ENCODE measurements around the gene PXMP4. TPM values are rescaled to one million over a fixed set of nuclear protein-coding genes. Genes with fewer than 3 reads are reported as not detected.

Gene PXMP4
- total and polyA plus RNA-seq, 2 of the 4 experiments (the other 2 are of a cell fraction), result 3.6 to 7.1 TPM

DNA sequence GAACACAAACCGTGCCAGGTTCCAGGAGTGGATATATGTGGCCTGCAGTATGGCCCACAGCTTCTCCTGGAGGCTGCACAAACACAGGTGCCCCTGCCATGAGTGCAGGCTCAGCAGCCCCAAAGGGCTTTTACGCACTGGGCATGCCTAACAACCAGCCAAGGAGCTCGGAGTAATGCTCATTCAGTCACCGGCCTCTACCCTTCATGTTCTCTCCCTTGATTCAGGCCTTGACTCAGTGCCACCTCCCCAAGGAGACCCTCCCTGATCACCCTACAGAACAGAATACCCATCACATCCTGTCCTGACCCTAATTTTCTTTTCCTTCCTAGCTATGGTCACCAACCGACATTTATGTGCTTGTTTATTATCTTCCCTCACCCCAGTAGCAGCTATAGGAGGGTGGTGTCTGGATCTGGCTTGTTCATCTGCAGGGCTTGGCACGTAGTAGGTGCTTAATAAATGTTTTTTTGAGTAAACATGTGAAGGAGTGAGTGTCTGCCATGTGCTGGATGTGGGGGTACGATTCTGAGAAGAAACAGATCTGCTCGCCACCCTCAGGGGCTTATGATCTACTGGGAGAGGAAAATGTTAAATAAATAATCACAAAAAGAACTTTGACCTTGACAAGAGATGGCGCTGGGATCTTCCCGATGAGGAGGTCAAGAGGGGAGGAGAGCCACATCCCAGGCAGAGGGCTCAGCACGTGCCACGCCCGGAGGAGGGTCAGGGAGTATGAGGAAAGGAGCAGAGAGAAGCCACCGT is 9.2 kb downstream of the PXMP4 start:
- no peak overlapping the region for H3K4me3 ChIP-seq (ENCODE audit: insufficient read depth, low read depth, low read length)
- no peak overlapping the region for H3K56ac ChIP-seq (ENCODE audit: extremely low read depth, insufficient read depth, low read length)
- no peak overlapping the region for H4K5ac ChIP-seq (ENCODE audit: low read depth, low read length)
- no peak overlapping the region for H2AK5ac ChIP-seq (ENCODE audit: low read depth, low read length)
- dilution Hi-C loops (cut with HindIII; ENCODE audit: low sequenced_read_pairs, unreplicated experiment), result no loop called here
- no peak overlapping the region for H3K18ac ChIP-seq (ENCODE audit: low read depth, low read length)
- in situ Hi-C loops (cut with MboI; ENCODE audit: low sequenced_read_pairs), result no loop called here
- ChIA-PET CTCF (no interaction called here), POLR2A (ENCODE audit: unreplicated experiment) (no interaction called here)
- no peaks in the 10 kb centered on the region for H4K20me1 ChIP-seq (ENCODE audit: insufficient read depth, low read length)
- no peak overlapping the region for H2BK15ac ChIP-seq (ENCODE audit: low read depth, low read length)
- no peak for TF ChIP-seq CEBPB (IDR thresholded peaks at IDR 0.05; ENCODE audit: low read depth, low read length)
- no peak for TF ChIP-seq SMC3 (IDR thresholded peaks at IDR 0.05; ENCODE audit: low read depth, low read length)
- TF ChIP-seq NFE2L2 (IDR thresholded peaks at IDR 0.05; ENCODE audit: low read depth, low read length), result no peak
- TF ChIP-seq, protein P1, sequence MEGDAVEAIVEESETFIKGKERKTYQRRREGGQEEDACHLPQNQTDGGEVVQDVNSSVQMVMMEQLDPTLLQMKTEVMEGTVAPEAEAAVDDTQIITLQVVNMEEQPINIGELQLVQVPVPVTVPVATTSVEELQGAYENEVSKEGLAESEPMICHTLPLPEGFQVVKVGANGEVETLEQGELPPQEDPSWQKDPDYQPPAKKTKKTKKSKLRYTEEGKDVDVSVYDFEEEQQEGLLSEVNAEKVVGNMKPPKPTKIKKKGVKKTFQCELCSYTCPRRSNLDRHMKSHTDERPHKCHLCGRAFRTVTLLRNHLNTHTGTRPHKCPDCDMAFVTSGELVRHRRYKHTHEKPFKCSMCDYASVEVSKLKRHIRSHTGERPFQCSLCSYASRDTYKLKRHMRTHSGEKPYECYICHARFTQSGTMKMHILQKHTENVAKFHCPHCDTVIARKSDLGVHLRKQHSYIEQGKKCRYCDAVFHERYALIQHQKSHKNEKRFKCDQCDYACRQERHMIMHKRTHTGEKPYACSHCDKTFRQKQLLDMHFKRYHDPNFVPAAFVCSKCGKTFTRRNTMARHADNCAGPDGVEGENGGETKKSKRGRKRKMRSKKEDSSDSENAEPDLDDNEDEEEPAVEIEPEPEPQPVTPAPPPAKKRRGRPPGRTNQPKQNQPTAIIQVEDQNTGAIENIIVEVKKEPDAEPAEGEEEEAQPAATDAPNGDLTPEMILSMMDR (conservative IDR thresholded peaks at IDR 0.05; ENCODE audit: low read depth, low read length), result no peak
- no peak for TF ChIP-seq FOS (IDR thresholded peaks at IDR 0.05; ENCODE audit: low read depth, low read length)
- no peak for TF ChIP-seq MAZ (IDR thresholded peaks at IDR 0.05; ENCODE audit: borderline replicate concordance, low read depth, low read length)
- TF ChIP-seq BHLHE40 (IDR thresholded peaks at IDR 0.05; ENCODE audit: low read depth, low read length), result no peak
- TF ChIP-seq, protein P2, sequence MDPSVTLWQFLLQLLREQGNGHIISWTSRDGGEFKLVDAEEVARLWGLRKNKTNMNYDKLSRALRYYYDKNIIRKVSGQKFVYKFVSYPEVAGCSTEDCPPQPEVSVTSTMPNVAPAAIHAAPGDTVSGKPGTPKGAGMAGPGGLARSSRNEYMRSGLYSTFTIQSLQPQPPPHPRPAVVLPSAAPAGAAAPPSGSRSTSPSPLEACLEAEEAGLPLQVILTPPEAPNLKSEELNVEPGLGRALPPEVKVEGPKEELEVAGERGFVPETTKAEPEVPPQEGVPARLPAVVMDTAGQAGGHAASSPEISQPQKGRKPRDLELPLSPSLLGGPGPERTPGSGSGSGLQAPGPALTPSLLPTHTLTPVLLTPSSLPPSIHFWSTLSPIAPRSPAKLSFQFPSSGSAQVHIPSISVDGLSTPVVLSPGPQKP (IDR thresholded peaks at IDR 0.05; ENCODE audit: borderline replicate concordance, low read depth, low read length), result no peak
- TF ChIP-seq MAFK (IDR thresholded peaks at IDR 0.05; ENCODE audit: low read depth, low read length), result no peak
- no peak for TF ChIP-seq CHD1 (IDR thresholded peaks at IDR 0.05; ENCODE audit: low read depth, low read length)
- no peak for TF ChIP-seq RAD21 (IDR thresholded peaks at IDR 0.05; ENCODE audit: low read length)
- no peak for TF ChIP-seq RFX5 (IDR thresholded peaks at IDR 0.05; ENCODE audit: low read depth, low read length)
- TF ChIP-seq, protein P3, sequence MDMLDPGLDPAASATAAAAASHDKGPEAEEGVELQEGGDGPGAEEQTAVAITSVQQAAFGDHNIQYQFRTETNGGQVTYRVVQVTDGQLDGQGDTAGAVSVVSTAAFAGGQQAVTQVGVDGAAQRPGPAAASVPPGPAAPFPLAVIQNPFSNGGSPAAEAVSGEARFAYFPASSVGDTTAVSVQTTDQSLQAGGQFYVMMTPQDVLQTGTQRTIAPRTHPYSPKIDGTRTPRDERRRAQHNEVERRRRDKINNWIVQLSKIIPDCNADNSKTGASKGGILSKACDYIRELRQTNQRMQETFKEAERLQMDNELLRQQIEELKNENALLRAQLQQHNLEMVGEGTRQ (IDR thresholded peaks at IDR 0.05; ENCODE audit: low read depth, low read length), result no peak
- no peak for TF ChIP-seq RCOR1 (IDR thresholded peaks at IDR 0.05; ENCODE audit: insufficient replicate concordance, low read length)
- no peak for TF ChIP-seq POLR2A (IDR thresholded peaks at IDR 0.05; ENCODE audit: low read depth, low read length)
- no peak for TF ChIP-seq MXI1 (IDR thresholded peaks at IDR 0.05; ENCODE audit: borderline replicate concordance, low read depth, low read length)
- 0 out of 4 replicates have a peak, but pooled peaks cover 0 to 2% of the 10 kb centered on the region in 2 experiments for H3K79me1 ChIP-seq (ENCODE audit: low read depth in 1 of 2, low read length in 2 of 2)
- H3K27me3 ChIP-seq (ENCODE audit: control insufficient read depth, insufficient read depth, low read length), result no peaks in the 10 kb centered on the region
- DNase-seq (no peak), ATAC-seq (ENCODE audit: low read depth) (no peak)
- no peaks in the 10 kb centered on the region for H3K4me1 ChIP-seq (ENCODE audit: control insufficient read depth, insufficient read depth, low read length)
- no peak overlapping the region for H4K91ac ChIP-seq (ENCODE audit: insufficient read depth, low read depth, low read length)
- peak overlapping the region; percentile 61 for H2AK9ac ChIP-seq (replicated peaks; ENCODE audit: low read depth, low read length, poor library complexity)
- intact Hi-C loops (cut with micrococcal nuclease), result no loop called here
- H3K9me3 ChIP-seq (ENCODE audit: control insufficient read depth, insufficient read depth, low read length), result no peaks in the 10 kb centered on the region
- WGBS, 2 experiments (ENCODE audit: extremely low coverage in 2 of 2, insufficient read length in 1 of 2), result 100% methylated on average over 1 of the region's 14 CpGs; no CpG with 5 or more reads in 1 of the 2 experiments
- H3K9me1 ChIP-seq (ENCODE audit: insufficient read depth, low read length), result 0 out of 2 replicates have a peak, but pooled peaks cover 8% of the 10 kb centered on the region
- no peak overlapping the region for H4K8ac ChIP-seq (ENCODE audit: low read depth in 2 of 2, low read length in 2 of 2)
- H2BK20ac ChIP-seq (ENCODE audit: low read depth, low read length), result no peak overlapping the region
- H3K23ac ChIP-seq (ENCODE audit: low read depth, low read length), result no peak overlapping the region
- H2BK5ac ChIP-seq (ENCODE audit: low read depth, low read length, poor library complexity, severe bottlenecking), result no peak overlapping the region
- H2AFZ ChIP-seq (replicated peaks; ENCODE audit: low read length, poor library complexity), result no peak overlapping the region
- H3K14ac ChIP-seq (replicated peaks; ENCODE audit: low read depth, low read length), result no peak overlapping the region
- peaks cover 8% of the 10 kb centered on the region; the same call in 1 of the 2 replicates for H3K36me3 ChIP-seq (ENCODE audit: control insufficient read depth, insufficient read depth, low read length)
- no peak overlapping the region for H3K4ac ChIP-seq (ENCODE audit: low read depth, low read length)
- no TSS peak for BruUV-seq (replicated peaks)
- H3K9ac ChIP-seq (ENCODE audit: low read depth, low read length), result no peak overlapping the region
- no peak overlapping the region for H3K4me2 ChIP-seq (ENCODE audit: low read depth, low read length)
- H2BK120ac ChIP-seq (ENCODE audit: low read depth, low read length), result no peak overlapping the region
- no peak overlapping the region for H3K27ac ChIP-seq (ENCODE audit: insufficient read depth, low read length)
